Measurements from ENCODE around the gene DNAJC11.
"Not testable (repeated sequence)": the region's sequence is repeated elsewhere in the genome, so short reads cannot be mapped to it uniquely, and the experiment has no call there.

Gene DNAJC11

DNA sequence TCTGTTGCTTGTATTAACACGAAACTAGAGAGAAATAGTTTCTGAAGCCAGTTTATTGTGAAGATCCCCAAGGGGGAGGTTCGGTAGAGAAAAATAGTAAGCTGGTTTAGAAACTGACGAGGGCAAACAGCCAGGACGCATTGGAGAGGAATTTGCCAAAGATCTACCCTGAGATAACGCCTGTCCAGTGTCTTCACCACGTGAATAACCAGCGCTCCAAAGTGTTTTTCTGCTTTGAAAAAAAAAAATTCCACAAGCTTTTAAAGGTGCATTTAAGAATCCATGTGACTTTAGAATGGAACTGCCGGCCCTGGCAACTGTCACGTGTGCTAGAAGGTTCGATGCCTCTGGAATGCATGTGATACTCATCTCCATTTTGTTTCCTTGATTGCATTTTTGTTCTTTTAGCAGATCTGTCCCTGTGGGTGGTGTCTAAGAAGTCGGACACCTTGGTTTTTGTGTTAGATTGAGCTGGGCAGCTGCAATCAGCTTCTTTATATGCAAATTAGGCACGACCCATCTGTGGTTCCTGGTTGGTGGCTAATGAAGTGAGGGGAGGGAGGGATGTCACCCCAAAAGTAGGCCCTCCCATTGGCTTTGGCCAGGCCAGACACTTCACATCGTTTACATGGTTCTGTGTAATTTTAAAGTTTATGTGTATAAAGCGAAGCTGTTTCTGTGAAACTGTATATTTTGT is 78.2 kb downstream of the DNAJC11 start:
- DNase-seq (ENCODE audit: low spot score) = peak; percentile 62

DNA sequence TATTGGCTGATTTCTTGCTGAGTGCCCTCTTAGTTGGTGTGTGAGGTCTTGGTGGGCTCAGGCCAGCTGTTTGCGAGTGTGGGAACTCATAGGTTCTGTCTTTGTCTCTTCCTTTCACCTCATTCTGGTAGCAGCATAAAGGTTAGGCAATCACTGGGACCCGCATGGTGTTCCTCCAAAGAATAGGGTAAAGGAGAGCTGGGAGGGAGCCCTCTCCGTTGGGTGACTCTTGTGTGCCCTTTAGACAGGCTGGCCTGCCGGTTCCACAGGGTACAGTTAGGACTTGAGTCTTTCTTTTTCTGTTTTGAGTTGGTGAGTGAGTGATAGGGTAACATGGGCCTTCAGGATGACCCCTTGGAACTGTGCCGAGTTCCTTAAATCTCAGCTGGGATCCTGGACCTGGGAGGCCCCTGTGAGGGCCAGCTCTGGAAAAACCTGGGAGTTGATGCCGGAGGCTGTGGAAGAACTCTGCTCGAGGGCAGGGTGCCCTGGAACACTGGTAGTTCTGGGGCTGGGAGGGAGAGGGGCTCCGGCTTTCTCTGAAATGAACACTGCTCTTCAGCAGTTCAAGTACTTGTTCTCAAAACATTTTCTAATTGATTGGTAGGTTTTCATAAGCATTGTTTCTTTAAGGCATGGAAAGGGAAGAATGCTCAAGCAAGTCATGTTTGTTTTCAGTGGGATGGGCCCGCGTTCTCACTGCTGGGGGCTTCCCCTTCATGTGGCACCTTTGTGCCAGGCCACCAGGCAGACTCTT is 79.0 kb downstream of the DNAJC11 start:
- no peak for DNase-seq (ENCODE audit: low spot score)

DNA sequence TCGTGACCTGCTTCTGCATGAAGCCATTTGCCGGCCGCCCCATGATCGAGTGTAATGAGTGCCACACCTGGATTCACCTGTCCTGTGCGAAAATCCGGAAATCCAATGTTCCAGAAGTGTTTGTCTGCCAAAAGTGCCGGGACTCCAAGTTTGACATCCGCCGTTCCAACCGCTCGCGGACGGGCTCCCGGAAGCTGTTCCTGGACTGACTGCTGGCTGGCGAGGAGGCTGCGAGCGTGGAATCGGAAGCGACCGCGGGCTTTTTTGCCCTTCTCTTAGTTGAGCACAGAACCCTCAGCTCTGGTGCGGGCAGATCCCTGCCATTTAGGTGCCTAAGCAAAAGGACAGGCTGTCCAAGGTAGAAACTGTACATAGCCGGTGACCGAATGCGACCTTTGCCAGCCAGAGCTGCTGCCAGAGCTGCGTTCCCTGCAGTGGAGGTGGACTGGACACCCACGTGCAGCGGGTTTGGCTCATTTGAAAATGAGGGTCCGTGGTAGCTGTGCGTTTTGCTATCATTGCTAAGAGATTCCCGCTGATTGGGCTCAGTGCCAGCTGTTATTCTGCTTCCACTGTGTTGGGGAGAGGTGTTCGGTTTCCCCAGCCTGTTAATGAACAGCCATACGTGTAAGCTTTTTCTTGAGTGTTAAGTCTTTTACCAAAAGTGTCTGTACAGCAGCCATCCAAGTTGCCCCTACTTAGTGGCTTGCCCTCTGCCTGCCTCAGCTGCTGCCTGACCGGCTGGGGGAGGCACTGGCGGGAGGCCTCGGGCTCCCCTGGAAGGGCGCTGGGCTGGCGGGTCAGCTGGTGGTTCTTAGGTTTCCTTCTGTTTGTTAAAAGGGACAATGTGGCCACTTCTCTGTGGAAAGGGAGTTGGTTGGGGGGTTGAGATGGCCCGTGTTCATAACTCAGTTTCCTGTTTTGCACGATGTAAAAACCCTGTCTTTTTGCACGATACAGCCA is 79.9 kb downstream of the DNAJC11 start:
- DNase-seq (ENCODE audit: low spot score) = no peak

DNA sequence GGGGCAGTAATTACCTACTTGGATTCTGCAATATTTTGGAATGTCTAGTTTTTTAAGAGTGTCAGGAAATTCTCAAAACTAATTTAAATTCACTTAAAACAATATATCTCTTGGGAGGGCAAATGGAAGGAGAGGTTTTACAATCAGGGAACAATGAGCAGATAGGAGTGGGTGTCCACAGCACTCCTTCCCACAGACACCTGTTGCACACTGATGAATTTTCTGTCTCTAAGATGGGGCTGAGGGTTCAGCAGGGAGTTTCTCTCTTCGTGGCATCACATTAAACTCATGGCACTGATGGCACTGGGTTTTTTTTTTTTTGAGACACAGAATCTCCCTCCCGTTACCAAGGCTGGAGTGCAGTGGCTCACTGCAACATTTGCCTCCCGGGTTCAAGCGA is 82.6 kb downstream of the DNAJC11 start:
- no peak for DNase-seq (ENCODE audit: low spot score)

DNA sequence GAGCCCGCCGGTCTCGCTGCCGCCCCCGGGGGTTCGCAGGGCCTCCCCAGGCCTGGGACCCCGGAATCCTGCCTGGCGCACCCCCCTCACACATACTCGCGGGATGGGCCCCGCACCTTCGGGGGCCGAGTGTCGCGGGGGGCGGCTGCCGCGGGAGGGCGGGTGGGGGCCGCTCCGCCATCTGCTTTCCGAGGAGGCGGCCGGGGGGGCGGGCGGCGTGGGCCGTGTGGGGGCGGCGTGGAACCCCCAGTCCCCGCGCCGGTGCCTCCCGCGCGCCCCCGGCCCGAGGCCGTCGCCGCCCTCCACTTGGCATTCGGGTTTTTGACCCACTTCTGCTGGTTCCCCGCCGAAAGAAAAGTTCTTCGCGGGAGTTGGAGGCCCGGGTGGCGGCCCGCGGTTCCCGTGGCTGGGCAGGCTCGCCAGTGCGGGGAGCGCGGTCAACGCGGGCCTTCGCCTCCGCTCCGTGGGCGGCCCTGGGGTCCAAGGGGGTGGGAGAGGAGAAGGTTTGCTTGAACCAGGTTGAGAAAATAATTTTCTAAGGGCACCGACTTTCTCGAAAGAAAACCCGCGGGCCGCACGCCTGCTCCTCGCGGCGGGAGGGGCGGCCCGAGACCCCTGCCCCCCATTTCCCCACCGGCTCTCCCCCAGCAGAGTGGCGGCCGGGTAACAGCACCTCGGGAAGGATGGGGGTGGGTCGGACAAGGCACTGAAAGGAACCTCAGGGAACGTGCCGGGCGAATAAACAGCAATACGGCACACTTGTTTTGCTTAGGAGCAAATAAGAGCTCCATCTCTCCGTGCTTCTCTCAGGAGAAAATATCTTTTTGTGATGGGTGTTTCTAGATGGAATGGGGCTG is 86.5 kb downstream of the DNAJC11 start:
- DNase-seq (ENCODE audit: low spot score) = no peak

DNA sequence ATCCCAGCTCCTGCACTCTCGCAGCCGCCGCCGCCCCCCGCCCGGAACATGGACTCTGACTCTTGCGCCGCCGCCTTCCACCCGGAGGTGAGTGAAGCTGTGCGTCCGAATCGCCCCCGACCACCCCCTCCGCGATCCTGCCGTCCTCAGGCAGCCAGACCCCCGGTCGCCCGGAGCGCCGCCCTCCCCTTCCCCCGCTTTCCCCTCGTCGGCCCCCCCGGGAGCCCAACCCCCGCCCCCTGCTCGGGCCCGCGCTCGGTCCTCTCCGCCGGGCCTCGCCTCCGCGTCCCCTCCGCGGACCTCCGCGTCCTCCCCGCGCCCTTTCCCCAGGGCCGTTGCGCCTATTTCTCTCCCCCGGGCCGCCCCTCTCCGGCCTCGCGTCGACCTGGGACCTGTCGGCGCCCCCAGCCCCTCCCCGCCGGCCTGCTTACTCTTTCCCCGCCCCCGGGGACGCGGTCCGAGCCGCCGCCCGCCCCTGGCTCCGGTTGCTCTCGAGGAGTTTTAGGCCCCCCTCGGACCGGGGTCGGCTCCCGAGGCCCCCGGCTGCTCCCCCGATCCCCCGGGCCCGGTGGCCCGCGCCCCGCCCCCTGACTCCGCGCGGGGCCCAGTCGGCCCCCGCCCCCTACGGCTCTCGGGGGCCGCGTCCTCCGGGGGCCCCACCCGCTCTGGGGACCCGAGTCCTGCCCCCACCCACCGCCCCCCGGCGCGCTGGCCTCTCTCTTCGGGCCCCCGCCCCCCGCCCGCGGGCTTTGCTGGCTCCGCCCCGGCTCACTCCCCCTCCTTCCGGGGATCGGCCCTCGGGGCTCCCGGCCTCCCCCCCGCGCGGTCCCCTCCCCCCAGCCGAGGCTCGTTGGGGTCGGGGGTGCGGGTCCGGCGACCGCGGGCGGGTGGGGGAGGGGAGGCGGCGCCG is 87.3 kb downstream of the DNAJC11 start:
- peak; percentile 53 for DNase-seq (ENCODE audit: low spot score)

DNA sequence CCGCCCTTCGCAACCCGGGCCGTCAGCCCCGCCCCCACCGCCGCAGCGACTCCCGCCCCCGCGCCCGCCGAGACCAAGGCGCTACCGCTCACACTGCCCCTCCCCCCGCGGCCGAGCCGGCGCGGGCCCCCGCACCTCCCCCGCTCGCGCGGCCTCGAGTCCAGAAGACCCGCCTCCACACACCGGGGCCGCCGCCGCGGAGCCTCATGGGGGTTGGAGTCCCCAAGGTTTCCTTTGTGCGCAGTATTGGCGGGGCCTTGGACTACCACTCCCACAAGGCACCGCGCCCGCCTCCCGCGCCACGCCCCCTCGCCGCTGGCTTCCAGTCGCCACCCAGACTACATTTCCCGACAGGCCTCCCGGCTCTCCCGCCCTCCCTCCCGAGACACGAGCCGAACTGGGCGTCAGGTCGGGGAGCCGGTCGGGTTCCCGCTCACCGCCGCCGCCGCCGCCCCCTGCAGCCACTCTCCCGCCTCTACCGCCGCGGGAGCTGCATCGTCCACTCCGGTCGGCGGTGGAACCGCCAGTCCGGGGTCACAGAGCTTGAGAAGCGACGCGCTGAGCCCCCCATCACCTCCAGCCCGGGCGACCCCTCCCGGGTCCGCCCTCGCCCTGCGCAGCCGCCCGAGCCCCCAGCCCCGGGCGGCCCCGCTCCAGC is 88.1 kb downstream of the DNAJC11 start, which contains the start of gene PHF13:
PHF13 (plus strand) TSS at position 371 of the 658 bp plus-strand sequence. CDS start 336 bp downstream, outside the sequence.
- peak; percentile 100 for DNase-seq (ENCODE audit: low spot score)

DNA sequence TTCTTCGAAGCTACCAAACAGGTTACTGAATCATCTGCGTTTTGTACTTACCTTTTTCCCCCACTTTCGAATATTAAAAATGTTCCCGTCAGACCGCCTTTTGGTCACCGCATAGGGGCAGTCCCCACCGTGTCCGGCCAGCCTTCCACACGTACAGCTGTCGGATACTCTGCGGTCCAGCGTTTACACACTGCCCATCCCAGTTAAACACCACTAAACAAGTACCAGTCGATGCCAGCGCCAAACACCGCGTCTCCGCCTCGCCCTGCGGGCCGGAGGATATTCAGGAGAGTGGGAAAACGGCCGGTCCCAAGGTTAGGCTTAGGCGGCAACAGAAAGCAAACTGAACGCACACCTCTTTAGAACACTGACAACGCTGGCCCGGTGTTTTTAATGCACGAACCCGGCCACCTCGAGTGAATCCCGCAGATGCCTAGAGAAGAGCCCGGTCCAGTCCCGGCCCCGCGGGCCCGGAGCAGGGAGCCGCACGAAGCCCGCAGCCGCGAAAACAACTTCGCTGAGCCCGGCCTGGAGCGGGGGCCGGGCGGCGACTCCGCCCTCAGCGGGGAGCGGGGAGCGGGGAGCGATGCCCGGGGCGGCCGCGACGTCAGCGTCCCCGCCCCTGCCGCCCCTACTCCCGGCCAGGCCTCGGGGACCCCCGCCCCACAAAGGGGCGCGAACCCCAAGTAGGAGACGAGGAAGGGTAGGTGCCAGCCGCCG is 88.8 kb downstream of the DNAJC11 start:
- peak; percentile 72 for DNase-seq (ENCODE audit: low spot score)

DNA sequence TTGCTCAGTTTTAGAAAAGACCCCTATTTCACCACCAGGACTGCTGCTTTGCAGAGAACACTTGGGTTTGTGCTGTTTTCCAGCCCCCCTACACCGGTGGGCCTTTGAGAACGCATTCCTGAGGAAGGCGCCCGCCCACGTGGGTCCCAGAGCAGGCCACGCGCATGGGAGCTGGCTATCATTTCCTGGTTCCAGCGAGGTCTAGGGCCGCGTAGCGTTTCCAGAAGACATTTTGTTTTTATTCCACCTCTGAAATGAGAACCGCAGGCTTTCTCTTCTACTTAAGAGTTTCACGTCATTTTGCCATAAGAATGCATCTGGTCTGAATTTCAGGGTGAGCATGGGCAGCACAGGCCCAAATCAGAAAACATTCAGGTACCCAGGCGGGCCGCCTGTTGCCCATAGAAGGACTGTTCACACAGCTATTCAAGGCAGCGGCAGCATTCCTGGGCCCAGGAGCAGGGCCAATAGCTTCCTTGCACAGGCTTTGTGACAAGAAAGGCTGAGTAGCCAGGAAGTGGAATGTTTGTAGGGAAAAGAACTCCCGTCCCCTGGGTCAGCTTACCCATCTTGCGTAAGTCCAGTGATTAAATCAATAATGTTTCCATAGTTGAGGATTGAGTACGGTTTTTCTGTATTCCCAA is 97.6 kb downstream of the DNAJC11 start:
- no peak for DNase-seq (ENCODE audit: low spot score)

DNA sequence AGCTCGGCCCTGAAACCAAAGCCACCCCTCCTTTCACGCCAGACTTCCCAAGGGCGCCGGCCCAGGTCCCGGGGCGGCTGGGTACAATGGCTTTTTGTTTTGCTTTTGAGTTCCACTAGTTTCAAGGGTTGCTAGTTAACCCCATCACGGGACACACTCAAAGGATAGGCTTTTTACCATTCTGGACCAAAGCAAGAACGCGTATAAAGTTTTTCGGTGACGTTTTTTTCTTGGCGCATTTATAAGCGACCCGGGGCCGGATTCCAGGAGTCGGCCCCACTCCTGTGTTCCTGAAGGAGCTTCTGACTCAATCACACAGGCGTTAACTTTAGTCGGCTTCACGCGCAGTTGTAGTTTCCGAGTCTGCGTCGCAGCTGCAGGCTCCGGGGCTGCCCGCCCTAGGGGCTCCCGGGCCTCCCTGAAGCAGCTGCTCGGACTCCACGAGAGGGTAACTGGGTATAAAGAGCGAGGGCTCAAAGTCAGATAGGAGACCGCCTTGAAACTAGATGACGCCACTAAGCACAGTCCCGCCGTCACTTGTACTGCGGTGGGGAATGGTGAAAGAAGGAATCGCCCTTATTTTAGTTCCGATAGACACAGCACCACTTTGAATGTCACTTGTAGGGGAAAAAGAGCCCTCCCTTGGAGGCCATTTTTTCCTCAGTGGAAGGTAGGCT is 98.2 kb downstream of the DNAJC11 start:
- peak; percentile 81 for DNase-seq (ENCODE audit: low spot score)

DNA sequence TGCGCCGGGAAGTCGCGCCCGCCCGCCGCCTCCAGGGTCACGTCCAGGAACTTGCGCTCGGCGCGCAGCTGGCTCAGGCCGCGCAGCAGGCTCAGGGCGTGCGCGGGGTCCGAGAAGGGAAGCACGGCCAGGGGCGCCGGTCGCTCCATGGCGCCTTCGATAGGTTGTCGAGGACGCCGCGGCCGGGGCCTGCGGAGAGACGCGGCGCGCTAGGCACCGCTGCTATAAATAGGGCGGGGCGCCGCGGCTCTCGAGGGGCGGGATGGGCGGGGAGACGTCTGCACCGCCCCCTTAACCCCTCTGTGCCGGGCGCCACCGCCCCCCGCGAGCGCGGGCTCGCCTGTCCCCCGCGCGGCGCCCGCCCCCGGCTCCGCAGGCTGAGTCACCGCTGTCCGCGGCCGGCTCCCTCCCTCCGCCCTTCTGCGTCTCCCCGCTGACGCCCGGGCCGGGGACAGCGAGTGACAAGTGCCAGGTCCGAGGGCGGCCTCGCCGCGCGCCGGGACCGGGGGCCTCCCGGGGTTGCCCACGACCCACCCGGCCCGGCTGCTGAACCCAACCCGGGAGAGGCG is 98.9 kb downstream of the DNAJC11 start, which contains the start of gene KLHL21:
KLHL21 (minus strand) TSS at position 201 of the 569 bp plus-strand sequence; CDS start at position 149, 52 bp downstream.
- peak; percentile 85 for DNase-seq (ENCODE audit: low spot score)

DNA sequence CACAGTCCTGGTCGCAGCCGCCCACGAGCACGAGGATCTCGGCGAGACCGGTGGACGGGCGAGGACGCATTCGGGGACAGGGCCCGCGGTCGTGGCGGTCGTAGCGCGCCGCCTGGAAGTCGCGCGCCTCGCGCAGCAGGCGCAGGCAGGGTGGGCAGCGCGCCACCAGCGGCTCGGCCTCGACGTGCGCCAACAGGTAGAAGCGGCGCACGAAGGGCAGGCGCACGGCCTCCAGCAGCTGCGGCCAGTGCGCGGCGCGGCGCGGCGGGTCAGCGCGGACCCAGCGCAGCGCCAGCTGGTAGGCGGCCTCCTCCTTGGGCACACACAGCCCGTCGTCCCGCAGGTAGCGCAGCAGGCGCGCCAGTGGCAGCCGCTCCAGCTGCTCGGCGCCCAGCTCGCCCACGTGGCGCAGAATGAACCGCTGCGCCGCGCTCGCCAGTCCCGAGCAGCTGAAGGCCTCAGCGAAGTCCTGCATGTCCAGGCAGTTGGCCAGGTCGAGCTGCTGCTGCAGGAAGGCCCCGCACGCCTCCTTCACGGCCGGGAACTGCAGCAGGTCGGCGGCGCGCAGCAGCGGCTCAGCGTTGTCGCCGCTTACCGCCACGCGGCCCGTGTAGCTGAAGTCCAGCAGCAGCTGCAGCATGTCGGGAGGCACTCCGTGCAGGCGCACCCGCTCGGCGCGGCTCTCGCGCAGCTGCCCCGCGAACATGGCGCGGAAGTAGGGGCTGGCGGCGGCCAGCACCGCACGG is 99.5 kb downstream of the DNAJC11 start:
- DNase-seq (ENCODE audit: low spot score) = no peak

DNA sequence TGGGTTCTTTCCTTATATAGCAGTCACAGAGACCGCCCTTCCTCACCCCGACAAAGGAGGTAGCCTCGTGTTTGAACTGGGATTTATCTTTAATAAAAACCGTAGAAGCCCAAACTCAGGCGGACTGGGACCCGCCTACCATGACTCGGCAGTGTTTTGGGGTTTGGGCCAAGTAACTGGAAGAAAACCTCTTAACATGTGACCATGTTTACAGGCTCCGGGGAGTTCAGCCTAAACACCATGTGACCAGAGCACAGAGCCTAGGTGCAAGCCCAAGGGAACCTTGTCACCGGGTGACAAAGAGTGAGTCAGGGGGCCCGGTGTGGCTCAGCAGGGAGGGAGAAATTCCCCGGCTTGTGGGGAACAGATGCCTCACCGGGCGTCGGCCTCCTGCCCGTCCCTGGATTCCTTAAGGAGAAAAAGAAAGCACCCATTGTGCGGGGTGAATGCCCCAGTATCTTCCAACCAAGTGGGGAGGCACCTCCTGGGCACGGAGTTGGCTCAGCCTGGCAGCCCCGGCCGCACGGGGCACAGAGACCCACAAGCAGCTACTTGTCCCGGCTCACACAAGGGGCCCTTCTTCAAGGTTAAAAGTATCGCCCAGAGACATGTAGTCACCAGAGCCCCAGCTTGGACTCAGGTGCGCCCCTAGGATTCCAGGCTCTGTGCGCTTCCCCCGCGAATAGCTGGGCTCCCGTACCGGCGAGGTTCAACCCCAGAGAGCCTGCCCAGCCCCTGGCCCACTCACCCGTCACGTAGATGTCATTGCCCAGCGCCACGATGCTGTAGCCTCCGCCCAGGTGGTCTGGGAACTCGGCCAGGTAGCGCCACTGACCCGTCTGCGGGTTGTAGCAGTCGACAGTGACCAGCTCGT is 100.3 kb downstream of the DNAJC11 start:
- peak; percentile 87 for DNase-seq (ENCODE audit: low spot score)

DNA sequence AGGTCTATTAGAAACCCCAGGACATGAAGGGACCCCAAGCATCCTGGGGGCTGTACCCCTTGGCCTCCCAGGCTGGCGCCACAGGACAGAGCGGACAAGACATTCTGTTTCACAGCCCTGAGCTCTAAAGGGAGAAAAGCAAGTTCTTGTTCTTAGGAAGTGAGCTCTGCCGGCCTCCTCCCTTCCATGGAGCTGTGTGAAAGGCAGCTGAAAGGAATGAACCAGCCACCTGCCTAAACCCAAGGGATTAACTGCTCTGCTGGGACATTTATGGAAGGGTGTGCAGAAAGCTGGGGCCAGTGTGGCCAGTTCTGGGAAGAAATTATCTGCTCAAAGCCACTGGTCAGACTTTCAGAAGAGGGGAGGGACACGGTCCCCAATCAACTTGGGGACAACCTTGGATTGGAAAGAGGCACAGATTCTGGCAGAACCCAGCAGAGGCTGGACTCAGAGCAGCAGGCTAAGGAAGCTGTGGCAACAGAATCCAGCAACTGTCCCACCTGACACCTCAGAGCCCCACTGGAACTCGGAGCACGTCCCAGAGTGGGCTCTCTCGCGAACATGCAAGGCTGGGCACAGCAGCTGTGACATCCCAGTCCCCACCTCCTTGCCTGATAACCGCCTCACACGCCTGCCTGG is 101.1 kb downstream of the DNAJC11 start:
- DNase-seq (ENCODE audit: low spot score) = no peak

DNA sequence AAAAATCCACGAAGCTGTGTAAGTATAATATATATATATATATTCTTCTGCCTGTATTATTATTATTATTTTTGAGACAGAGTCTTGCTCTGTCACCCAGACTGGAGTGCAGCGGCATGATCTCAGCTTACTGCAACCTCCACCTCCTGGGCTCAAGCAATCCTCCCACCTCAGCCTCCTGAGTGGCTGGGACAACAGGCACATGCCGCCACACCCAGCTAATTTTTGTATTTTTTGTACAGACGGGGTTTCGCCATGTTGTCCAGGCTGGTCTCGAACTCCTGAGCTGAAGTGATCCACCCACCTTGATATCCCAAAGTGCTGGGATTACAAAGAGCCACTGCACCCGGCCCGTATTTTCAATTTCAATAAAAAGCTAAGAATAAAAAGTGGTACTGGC is 101.6 kb downstream of the DNAJC11 start:
- DNase-seq (ENCODE audit: low spot score) = not testable (repeated sequence)

Data from NAMALWA (cell line).